Inferior parietal cortex (tissue), 1 donor: ENCODE results near the gene PRSS2.
"Not testable (repeated sequence)": the region's sequence is repeated elsewhere in the genome, so short reads cannot be mapped to it uniquely, and the experiment has no call there.

Source experiments
- DNase-seq: peaks from one replicate; pipeline ENCODE4 v3.0.0-alpha.2; 2016; ENCODE audit errors: extremely low spot score

Gene PRSS2

DNA sequence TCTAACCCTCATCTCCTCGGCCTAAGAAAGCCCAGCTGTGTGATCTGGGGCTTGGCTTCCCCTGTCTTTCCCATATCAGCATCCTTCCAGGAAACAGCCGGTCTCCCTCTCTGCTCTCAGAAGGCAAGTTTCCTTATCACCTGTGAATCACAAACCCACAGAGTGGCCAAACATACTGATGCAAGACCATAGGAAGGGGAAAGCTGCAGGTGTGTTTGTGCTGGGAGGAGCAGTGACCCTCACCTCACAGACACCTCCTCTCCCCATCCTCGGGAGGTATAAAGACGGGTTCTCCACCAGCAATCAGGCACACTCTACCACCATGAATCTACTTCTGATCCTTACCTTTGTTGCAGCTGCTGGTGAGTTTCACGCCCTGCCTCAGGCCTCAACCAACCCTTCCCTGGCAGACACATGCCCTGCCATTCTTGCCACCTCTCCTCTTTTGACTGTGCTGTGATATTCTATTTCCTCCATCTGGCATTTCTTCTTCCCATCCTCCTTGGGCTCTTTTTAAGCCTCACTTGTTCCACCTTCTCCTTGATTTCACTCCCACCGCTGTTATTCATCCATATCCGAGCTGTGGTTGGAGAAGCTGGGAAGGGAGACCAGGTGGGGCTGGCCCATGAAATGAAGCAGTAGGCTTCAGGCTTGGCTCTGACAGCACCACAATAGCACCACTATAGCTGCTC, at the start of gene PRSS2:
PRSS2 (plus strand) TSS at position 310 of the 692 bp plus-strand sequence; CDS start at position 323, 13 bp downstream.
- no peak for DNase-seq

DNA sequence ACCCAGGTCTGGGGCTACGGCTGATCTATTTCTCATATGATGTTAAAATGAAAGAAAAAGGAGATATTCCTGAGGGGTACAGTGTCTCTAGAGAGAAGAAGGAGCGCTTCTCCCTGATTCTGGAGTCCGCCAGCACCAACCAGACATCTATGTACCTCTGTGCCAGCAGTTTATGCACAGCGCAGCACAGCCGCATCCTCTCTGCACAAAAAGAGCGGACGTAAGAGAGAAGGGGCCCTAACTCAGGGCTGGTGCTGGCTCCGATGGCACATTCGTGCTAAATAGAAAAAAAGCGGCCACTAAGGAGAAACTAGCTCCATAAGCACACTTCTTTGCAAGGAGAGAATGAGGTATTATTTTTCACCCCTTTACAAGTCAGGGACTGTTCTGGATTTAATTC, 49.8 kb upstream of the PRSS2 start:
- DNase-seq: no peak

DNA sequence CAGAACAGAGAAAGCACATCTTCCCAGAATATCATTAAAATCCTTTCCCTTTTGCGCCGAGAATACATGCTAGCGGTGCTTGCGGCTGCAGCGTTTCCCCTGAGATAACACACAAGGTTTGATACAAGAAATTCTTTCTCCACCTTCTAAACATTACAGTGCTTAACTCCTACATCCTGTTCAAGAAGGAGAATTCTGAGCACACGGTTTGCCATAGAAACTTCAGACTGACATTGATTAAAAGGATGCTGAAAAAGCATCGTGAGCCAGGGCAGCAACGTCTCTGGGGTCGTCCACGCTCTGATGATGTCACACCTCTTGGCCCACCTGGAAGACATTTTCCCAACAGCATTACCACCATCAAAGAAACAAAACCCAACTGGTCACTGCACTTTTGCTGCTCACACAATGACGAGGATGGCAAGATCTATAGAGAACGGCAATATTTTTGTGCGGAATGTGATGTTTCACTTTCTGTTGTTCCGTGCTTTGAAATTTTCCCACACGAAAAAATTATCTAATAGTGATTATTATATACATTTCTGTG, 48.4 kb upstream of the PRSS2 start:
- no peak for DNase-seq

DNA sequence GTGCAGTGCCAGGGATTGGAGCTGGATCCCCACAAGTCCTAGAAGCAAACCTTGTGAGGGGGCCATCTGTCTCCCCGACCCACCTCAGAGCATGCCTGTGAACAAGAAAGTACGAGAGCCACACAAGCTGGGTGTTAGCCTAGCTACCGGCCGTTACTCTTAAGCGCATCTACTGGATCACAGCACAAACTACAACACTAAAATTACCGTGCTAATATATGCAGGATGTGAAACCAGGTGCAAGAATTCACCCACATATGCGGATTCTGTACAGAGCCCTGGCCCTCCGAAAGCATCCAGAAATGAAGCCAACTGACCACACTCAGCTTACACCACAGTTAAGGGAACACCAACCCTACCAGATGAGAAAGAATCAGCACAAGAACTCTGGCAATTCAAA, 37.5 kb upstream of the PRSS2 start:
- DNase-seq: no peak

DNA sequence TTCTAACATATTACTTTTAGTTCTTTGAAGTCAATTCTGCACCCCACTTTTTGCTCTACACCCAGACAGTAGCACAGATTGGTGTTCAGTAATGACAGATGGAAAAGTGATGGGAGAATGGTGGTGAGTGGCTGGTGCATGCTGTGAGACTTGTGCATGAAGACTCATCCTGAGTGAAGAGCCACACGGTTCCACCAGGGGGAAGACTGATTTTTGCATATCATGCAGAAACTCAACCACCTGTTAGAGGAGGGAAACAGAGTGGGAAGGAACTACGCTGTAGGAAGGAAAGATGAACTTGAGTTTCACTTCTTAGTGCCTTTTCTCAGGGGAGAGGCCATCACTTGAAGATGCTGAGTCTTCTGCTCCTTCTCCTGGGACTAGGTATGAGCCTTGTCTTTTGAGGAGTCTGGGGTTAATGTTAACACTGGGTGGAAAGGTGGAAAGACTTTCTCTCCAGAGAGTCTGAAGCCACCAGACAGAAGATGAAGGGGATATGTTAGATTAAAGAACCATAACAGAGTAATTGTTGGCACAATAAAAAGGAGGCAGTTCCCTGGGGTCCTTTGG, 30.8 kb upstream of the PRSS2 start:
- no peak for DNase-seq

DNA sequence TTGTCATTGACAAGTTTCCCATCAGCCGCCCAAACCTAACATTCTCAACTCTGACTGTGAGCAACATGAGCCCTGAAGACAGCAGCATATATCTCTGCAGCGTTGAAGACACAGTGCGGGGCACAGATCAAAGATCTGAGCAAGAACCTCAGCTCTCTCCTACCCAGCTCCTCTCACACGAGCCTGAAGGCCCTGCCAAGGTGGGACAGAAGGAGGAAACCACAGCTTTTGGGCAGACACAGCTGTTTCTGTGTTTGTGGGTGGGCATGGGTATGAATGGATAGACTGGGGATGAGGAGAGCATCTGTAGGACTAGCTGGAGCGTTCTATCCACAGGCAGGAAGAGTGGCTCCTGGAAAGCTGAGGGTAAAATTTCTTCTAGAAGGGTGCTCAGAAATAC, 30.0 kb upstream of the PRSS2 start:
- no peak for DNase-seq

DNA sequence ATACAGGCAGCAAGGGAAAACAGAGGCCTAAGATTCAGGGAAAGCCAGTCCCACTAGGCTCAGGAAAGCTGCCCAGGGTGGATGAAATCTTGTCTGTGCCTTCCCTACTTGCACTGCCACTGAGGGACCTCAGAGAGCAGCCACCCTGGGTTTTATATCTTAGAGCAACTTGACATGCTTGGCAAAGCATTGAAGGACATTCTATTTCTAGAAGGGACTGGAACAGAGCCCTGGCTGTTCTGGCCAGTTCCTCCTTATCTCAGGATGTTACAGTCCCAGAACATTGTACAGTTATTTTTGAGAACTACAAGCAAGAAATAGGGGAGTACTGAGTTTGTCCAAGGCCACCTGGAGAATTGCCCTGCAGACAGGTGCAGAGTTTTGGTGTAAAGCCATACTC, 28.8 kb upstream of the PRSS2 start:
- DNase-seq: not testable (repeated sequence)

DNA sequence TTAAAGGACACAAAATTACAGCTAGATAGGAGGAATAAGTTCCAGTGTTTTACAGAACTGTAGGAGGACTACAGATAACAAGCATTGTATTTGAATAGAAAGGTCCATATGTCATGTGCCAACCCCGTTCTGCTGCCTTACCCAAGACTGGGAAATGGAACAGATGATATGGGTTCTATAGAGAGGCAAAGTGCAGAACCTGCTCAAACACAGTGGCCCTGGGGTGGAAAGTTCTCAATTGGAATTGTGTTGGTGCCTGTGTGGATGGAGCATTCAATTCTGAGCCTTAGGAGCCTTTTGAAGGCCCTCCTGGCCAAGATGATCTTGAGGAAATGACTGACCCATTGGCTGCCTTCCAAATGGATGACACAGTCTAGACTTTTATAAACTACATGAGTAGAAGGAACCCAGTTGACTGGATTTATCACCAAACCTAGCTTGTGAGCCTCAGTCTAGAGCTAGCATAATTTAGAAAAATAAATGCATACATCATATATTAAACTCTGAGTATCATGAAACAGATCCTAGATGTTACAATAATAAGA, 25.6 kb upstream of the PRSS2 start:
- DNase-seq: no peak

DNA sequence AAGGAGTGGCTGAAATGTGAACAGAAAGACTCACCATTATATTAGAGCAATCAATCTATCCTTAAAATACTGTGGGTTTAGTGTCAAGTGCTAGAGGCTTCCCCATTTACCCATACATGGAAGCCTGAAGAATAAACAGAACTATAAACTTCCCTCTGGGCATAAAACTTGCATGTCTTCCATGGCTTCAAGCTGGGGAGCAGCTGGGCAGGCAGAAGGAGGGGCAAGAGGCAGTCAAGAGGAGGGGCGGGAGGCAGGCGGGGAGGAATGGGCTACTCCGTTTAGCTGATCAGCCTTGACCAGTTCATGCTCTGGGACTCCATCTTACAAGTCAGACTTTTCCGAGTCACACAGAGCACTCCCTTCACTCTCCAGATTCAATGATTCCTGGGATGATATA, 25.0 kb upstream of the PRSS2 start:
- no peak for DNase-seq

DNA sequence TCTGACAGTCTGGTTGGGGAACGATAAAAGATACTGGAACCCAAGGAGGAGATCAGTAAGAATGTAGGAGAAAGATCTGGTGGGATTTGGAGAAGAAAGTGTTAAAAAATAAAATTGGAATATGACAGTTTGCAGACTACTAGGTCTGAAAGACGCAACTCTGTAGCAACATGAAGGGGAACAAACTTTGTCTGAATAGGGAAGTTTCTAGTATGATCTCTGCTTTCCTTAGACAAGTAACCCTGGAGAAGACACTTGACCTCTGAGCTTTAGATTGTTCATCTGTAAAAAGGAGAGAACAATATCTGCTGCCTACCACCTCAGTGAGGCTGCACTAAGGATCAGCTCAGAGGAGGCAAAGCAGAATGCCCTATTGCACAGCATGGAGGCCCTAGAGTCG, 24.5 kb upstream of the PRSS2 start:
- DNase-seq: no peak

DNA sequence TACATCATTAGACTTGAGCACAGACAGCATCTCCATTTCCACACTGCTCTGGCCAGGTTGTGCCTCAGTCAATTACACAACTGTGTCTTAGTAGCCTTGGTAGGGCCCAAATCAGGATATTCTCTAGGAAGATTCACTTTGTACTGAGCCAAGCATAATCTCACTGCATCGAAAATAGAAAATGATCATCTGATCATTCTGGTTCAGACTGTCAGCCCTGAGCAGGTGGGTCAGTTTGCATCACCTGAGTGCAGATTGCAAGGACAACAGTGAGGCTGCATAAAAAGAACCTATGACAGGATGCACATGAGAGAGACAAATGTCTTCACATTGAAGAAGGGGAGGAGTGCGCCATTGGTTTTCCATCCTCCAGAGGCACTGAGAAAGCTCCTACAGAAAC, 22.4 kb upstream of the PRSS2 start:
- not testable (repeated sequence) for DNase-seq

DNA sequence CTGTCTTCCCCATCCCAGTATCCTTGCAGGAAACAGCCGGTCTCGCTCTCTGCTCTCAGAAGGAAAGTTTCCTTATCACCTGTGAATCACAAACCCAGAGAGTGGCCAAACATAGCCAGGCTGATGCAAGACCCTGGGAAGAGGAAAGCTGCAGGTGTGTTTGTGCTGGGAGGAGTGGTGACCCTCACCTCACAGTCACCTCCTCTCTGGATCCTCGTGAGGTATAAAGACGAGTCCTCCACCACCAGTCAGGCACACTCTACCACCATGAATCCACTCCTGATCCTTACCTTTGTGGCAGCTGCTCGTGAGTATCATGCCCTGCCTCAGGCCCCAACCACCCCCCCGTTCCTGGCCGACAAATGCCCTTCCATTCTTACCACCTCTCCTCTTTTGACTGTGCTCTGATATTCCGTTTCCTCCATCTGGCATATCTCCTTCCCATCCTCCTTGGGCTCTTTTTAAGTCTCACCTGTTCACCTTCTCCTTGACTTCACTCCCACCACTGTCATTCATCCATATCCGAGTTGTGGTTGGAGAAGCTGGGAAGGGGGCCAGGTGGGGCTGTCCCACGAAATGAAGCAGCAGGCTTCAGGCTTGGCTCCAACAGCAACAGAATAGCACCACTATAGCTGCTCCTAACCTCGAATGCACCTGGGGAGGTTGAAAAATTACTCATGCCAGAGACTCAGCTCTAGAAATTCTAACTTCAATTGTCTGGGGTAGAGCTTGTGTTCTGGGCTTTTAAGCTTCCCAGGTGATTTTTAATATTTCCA, 21.4 kb upstream of the PRSS2 start, which contains the start of gene PRSS1:
PRSS1 (plus strand) TSS at position 255 of the 776 bp plus-strand sequence; CDS start at position 268, 13 bp downstream.
- no peak for DNase-seq

DNA sequence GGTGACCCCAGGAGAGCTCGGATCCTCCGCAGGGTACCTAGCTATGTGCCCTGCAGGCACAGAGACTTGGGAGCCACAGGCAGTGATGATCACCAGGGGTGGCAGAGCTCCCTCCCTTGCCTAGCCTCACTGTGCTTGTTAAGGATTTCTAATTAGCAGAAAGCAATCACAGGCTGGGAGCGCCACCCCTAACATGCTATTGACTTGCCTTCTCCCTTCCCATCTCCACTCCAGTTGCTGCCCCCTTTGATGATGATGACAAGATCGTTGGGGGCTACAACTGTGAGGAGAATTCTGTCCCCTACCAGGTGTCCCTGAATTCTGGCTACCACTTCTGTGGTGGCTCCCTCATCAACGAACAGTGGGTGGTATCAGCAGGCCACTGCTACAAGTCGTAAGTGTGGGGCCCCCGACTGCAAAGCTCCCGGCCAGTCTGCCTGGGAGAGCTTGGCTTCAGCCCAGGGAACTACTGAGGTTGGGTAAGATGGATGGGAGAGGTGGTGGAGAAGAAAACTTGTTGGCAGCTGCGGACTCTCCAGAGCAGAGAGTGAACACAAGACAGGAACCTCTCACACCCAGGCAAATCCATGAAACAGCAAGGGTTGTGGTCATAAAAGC, 20.3 kb upstream of the PRSS2 start:
- no peak for DNase-seq

DNA sequence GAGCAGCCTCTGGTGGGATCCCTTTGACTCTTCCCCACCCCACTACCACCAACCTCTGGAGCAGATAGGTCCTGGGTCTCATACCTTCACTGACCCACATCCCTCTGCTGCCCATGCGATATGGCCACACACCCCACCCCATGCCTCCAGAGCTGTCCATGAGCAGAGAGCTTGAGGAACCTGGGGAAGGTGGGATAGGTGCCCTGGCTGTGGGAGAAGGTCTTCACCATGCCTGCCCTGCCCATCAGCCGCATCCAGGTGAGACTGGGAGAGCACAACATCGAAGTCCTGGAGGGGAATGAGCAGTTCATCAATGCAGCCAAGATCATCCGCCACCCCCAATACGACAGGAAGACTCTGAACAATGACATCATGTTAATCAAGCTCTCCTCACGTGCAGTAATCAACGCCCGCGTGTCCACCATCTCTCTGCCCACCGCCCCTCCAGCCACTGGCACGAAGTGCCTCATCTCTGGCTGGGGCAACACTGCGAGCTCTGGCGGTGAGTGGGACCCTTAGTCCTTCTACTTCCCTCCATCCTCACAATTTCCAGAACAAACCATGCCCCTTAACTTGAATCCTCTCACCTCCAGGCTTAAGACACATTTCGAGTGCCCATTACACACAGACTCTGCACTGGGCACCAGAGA, 19.1 kb upstream of the PRSS2 start:
- not testable (repeated sequence) for DNase-seq

DNA sequence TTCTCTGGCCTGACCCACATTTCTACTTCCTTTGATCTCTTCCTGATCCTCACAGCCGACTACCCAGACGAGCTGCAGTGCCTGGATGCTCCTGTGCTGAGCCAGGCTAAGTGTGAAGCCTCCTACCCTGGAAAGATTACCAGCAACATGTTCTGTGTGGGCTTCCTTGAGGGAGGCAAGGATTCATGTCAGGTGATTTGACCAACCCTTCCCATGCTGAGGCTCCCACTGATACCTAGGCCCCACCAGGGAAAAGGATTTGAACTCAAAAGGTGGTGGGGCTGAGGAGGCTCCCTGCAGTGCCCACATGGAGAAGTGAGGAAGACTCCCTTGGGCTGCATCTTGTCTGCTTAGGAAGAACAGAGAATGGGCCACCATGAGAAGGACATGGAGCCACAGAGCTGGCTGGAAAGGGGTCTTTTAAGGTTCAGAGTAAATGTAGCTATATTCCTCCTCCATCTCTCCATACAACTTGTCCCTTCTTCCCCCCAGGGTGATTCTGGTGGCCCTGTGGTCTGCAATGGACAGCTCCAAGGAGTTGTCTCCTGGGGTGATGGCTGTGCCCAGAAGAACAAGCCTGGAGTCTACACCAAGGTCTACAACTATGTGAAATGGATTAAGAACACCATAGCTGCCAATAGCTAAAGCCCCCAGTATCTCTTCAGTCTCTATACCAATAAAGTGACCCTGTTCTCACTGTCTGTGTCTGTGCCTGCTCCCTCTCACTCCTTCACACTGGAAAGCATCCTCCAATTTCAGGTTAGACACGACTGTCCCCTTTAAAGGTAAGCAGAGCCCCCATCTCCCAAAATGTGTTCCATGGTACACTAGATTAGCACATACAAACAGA, 18.2 kb upstream of the PRSS2 start:
- no peak for DNase-seq

DNA sequence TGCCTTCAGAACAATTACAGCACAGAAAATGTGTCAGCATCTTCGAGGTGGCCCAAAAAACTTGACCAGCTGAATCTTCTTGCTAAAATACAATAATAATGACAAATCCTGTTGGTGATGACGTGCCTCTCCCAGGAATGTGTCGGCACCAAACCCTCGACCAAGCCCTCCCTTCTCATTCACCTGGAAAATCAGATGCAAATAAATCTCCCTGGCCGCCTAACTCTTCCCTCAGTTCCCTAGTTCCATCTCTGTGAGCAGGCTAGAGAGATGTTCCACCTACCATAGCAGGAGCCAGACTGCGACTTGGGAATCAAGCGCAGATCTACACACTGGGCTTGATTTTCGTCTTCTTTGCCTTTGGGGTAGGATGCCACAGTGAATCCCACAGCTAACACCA, 17.4 kb upstream of the PRSS2 start:
- no peak for DNase-seq

DNA sequence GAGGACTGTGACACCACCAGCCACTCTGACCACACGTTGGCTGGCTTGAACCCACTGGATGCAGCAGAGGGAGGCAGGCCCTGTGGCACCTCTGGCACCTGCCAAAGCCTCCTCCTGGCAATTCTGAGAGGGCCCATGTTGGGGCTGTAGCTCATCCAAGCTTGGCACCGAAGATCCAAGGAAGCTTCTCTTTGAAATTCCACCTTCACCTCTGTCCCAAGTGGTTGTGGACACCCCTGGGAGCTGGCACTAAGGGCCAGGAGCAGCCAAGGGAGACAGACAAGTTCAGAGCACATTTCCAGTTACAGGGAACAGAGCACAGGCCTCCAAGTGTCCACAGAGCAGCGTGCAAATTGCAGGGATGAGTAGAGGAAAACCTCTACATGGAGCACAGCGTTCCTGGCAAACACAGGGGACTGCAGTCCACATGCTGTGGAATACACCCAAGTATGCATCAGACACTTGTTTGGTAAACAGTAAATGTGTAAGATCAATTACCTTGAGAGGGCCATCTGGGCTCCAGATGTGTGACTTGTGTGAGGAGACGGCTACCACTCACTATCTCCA, 16.8 kb upstream of the PRSS2 start:
- not testable (repeated sequence) for DNase-seq

DNA sequence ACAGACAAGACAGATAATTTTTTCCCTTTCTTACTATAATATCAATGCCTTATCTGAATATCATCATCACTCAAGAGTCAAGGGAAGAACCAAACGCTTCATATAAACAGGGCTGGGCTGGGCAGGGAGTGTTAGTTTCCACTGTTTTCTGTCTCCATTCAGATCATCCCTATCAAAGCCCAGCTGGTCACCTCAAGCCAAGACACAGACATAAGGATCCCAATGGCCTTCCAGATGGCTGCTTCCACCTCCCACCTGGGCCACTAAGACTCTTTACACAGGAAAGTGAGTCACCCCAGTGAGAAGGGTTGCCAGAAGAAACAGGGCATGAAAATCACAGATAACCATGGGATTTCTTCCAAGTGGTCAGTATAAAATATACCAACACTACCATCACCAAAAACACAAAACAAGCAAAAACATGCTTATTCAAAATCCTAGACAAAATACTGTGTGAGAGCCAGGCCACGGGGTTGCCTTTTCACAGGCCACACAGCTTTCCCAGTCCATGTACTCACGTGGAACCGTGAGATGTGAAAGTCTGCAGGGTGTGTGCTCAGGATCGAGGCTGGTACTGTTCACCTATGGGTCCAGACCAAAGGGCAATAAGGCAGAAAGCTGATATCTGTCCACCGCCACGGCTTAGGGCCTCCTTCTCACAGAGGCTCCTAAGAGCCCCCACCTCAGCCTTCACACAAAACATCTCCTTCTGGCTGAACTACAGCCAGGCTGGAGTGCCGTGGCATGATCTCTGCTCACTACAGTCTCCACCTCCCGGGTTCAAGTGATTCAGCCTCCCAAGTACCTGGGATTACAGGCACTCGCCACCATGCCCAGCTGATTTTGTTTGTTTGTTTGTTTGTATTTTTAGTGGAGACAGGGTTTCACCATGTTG, 15.8 kb upstream of the PRSS2 start:
- no peak for DNase-seq

DNA sequence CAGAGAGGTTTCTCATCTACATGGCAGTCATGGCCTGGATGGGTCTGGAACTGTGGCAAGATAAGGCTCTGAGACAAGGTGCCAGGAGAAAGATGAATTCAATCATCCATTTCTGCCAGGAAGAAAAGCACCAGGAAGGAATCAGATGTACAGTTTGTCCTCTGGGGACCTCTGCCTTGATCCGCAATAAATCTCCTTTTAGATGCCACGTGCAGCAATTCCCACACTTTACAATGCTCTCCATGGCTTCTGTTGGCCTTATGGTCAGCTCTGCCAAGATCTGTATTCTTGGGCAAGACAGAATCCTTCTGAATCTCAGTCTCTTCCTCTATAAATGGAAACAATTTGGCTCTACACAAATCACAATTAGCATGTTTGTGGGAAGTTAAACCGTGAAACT, 12.5 kb upstream of the PRSS2 start:
- not testable (repeated sequence) for DNase-seq
